IPS-15b (cell line): Measurements from ENCODE around the gene MYDGF.

Source experiments
- H3K27me3 ChIP-seq: one replicate; pipeline ENCODE4 v1.6.1; 2013; ENCODE audit warnings: low read length; ENCODE audit not compliant: control insufficient read depth, insufficient read depth
- H3K36me3 ChIP-seq: one replicate; pipeline ENCODE4 v1.6.1; 2013; ENCODE audit warnings: low read length; ENCODE audit not compliant: control insufficient read depth, insufficient read depth
- H3K4me1 ChIP-seq: one replicate; pipeline ENCODE4 v1.6.1; 2013; ENCODE audit warnings: mild to moderate bottlenecking, low read length; ENCODE audit not compliant: control insufficient read depth, insufficient read depth
- H3K4me3 ChIP-seq: one replicate; pipeline ENCODE4 v1.5.1; 2013; ENCODE audit warnings: low read depth, low read length
- H3K9ac ChIP-seq: one replicate; pipeline ENCODE4 v1.6.1; 2013; ENCODE audit warnings: low read depth, mild to moderate bottlenecking, low read length
- H3K9me3 ChIP-seq: one replicate; pipeline ENCODE4 v1.6.1; 2013; ENCODE audit warnings: mild to moderate bottlenecking, low read length; ENCODE audit not compliant: control insufficient read depth, insufficient read depth

MYDGF gene

GRCh38 chr19:4662812-4663211 lies 7.3 kb downstream of the MYDGF start:
- Histone ChIP-seq H3K36me3 (peaks cover 16% of the 10 kb centered on the region), H3K9ac (no peak overlapping the region), H3K4me3 (no peak overlapping the region), H3K4me1 (no peaks in the 10 kb centered on the region), H3K9me3 (no peaks in the 10 kb centered on the region), H3K27me3 (no peaks in the 10 kb centered on the region)

GRCh38 chr19:4662020-4662695 lies 8.0 kb downstream of the MYDGF start:
- H3K4me1 ChIP-seq = no peaks in the 10 kb centered on the region
- no peaks in the 10 kb centered on the region for H3K27me3 ChIP-seq
- H3K9ac ChIP-seq = no peak overlapping the region
- H3K36me3 ChIP-seq = peaks cover 18% of the 10 kb centered on the region
- H3K9me3 ChIP-seq = no peaks in the 10 kb centered on the region
- no peak overlapping the region for H3K4me3 ChIP-seq

GRCh38 chr19:4660993-4661392 lies 9.1 kb downstream of the MYDGF start:
- H3K4me3 ChIP-seq = no peak overlapping the region
- H3K36me3 ChIP-seq = peaks cover 23% of the 10 kb centered on the region
- H3K9me3 ChIP-seq = no peaks in the 10 kb centered on the region
- H3K4me1 ChIP-seq = no peaks in the 10 kb centered on the region
- no peak overlapping the region for H3K9ac ChIP-seq
- H3K27me3 ChIP-seq = no peaks in the 10 kb centered on the region

GRCh38 chr19:4660181-4660791 lies 9.9 kb downstream of the MYDGF start:
- Histone ChIP-seq H3K9ac (no peak overlapping the region), H3K27me3 (no peaks in the 10 kb centered on the region), H3K4me1 (no peaks in the 10 kb centered on the region), H3K36me3 (peaks cover 24% of the 10 kb centered on the region), H3K9me3 (no peaks in the 10 kb centered on the region), H3K4me3 (no peak overlapping the region)

GRCh38 chr19:4657835-4658234 lies 12.3 kb downstream of the MYDGF start:
- no peaks in the 10 kb centered on the region for H3K27me3 ChIP-seq
- no peaks in the 10 kb centered on the region for H3K9me3 ChIP-seq
- peaks cover 24% of the 10 kb centered on the region for H3K36me3 ChIP-seq
- H3K4me1 ChIP-seq = no peaks in the 10 kb centered on the region
- H3K4me3 ChIP-seq = no peak overlapping the region
- H3K9ac ChIP-seq = no peak overlapping the region

- peaks cover 24% of the 10 kb centered on the region for H3K36me3 ChIP-seq
- H3K27me3 ChIP-seq = no peaks in the 10 kb centered on the region
Measured at GRCh38 chr19:4657262-4657661, 12.9 kb downstream of the MYDGF start.

GRCh38 chr19:4656102-4656501 lies 14.0 kb downstream of the MYDGF start:
- Histone ChIP-seq H3K9ac (no peak overlapping the region), H3K36me3 (peaks cover 24% of the 10 kb centered on the region)

More at GRCh38 chr19:4657262-4657661, 12.9 kb downstream of the MYDGF start:
- Histone ChIP-seq H3K9me3 (no peaks in the 10 kb centered on the region), H3K4me1 (no peaks in the 10 kb centered on the region), H3K9ac (no peak overlapping the region), H3K4me3 (no peak overlapping the region)

GRCh38 chr19:4654437-4655361 lies 15.4 kb downstream of the MYDGF start:
- Histone ChIP-seq H3K4me1 (no peaks in the 10 kb centered on the region), H3K36me3 (peaks cover 20% of the 10 kb centered on the region), H3K4me3 (no peak overlapping the region), H3K9ac (no peak overlapping the region), H3K27me3 (no peaks in the 10 kb centered on the region), H3K9me3 (no peaks in the 10 kb centered on the region)

More at GRCh38 chr19:4656102-4656501, 14.0 kb downstream of the MYDGF start:
- Histone ChIP-seq H3K4me3 (no peak overlapping the region), H3K4me1 (no peaks in the 10 kb centered on the region), H3K9me3 (no peaks in the 10 kb centered on the region), H3K27me3 (no peaks in the 10 kb centered on the region)

GRCh38 chr19:4653793-4654436 lies 16.2 kb downstream of the MYDGF start:
- Histone ChIP-seq H3K4me3 (no peak overlapping the region), H3K36me3 (peaks cover 22% of the 10 kb centered on the region), H3K27me3 (no peaks in the 10 kb centered on the region), H3K9me3 (no peaks in the 10 kb centered on the region), H3K9ac (no peak overlapping the region), H3K4me1 (no peaks in the 10 kb centered on the region)

GRCh38 chr19:4652075-4652474 lies 18.1 kb downstream of the MYDGF start:
- Histone ChIP-seq H3K36me3 (peaks cover 15% of the 10 kb centered on the region), H3K4me3 (no peak overlapping the region)

GRCh38 chr19:4650159-4650558 lies 20.0 kb downstream of the MYDGF start:
- no peak overlapping the region for H3K4me3 ChIP-seq
- H3K9ac ChIP-seq = no peak overlapping the region
- no peaks in the 10 kb centered on the region for H3K9me3 ChIP-seq
- no peaks in the 10 kb centered on the region for H3K27me3 ChIP-seq
- peaks cover 9% of the 10 kb centered on the region for H3K36me3 ChIP-seq
- H3K4me1 ChIP-seq = no peaks in the 10 kb centered on the region

More at GRCh38 chr19:4652075-4652474, 18.1 kb downstream of the MYDGF start:
- no peaks in the 10 kb centered on the region for H3K9me3 ChIP-seq
- H3K27me3 ChIP-seq = no peaks in the 10 kb centered on the region
- no peaks in the 10 kb centered on the region for H3K4me1 ChIP-seq
- no peak overlapping the region for H3K9ac ChIP-seq
